Transverse colon (tissue), 4 donors: ENCODE measurements around the gene TARP.

Source experiments
- CTCF ChIP-seq, 5 experiments: fragments of 200-600 bp in 3 of 5; fragments of 450-650 bp in 2 of 5; sonication (generic) in 3 of 5; IDR thresholded peaks; 1 replicate in 2 of 5; 2 replicates in 3 of 5; pipeline ENCODE4 v1.5.1; 2016 to 2017; ENCODE audit warnings: antibody characterized with exemption in 5 of 5, inconsistent platforms in 3 of 5, mild to moderate bottlenecking in 2 of 5, moderate library complexity in 1 of 5
- EP300 ChIP-seq: sonication (generic); formaldehyde crosslinking; IDR thresholded peaks from one replicate; pipeline ENCODE4 v1.6.1; 2017; ENCODE audit warnings: antibody characterized with exemption, low read depth
- POLR2A ChIP-seq: fragments of 450-650 bp; IDR thresholded peaks from one replicate; pipeline ENCODE4 v1.6.1; 2016; ENCODE audit warnings: antibody characterized with exemption, mild to moderate bottlenecking, moderate library complexity
- POLR2AphosphoS5 ChIP-seq, 3 donors: sonication (generic); formaldehyde crosslinking; IDR thresholded peaks; one replicate each; pipeline ENCODE4 v1.6.1; 2016; ENCODE audit warnings: antibody characterized with exemption in 3 of 3

GRCh38 chr7:38215735-38216670, 57.4 kb downstream of the TARP start:
- TF ChIP-seq CTCF (IDR thresholded peaks at IDR 0.05) (peak; percentile 86 to 97 (median 90)), POLR2AphosphoS5 (IDR thresholded peaks at IDR 0.05) (no peak), EP300 (no peak), POLR2A (no peak)
